IMR-90 (cell line): ENCODE data around the gene TTLL11. TPM values are rescaled to one million over a fixed set of nuclear protein-coding genes. Genes with fewer than 3 reads are reported as not detected.
A peak's percentile ranks its signal among the peaks of the same experiment; 100 is the strongest.

Experiments
- ATAC-seq: fragments of 200-7000 bp; cut with Tn5 transposase; 2 replicates; pipeline ENCODE4 v1.9.1; 2020; ENCODE audit warnings: low read depth, mild to moderate bottlenecking, moderate library complexity
- BruUV-seq: library from RNA; stranded (reverse); fragments of 400-500 nt; replicated peaks from 2 replicates; lab custom pipeline; 2021; lab: Mats Ljungman, UMichigan
- CTCF ChIA-PET: fragments of 300-600 bp; formaldehyde crosslinking; extraction: SDS; loops from one replicate; lab custom pipeline; 2021; ENCODE audit warnings: antibody characterized with exemption; lab: Yijun Ruan, JAX
- POLR2A ChIA-PET: fragments of 300-600 bp; sonication (Branson Sonifier 250); formaldehyde crosslinking; loops from one replicate; lab custom pipeline; 2022; ENCODE audit warnings: antibody characterized with exemption; ENCODE audit not compliant: unreplicated experiment; lab: Charles Lee
- DNase-seq: peaks from one replicate; pipeline ENCODE4 v3.0.0; 2013
- H2AFZ ChIP-seq: replicated peaks from 2 replicates; pipeline ENCODE3; 2013; ENCODE audit warnings: low read length, mild to moderate bottlenecking; ENCODE audit not compliant: poor library complexity
- H2AK5ac ChIP-seq: 2 replicates; pipeline ENCODE4 v1.6.1; 2013; ENCODE audit warnings: low read depth, low read length, inconsistent platforms
- H2AK9ac ChIP-seq: replicated peaks from 2 replicates; pipeline ENCODE3; 2013; ENCODE audit warnings: mild to moderate bottlenecking, low read depth, low read length, moderate library complexity; ENCODE audit not compliant: poor library complexity
- H2BK120ac ChIP-seq: 2 replicates; pipeline ENCODE4 v1.6.1; 2013; ENCODE audit warnings: low read depth, low read length, inconsistent platforms
- H2BK15ac ChIP-seq: 3 replicates; pipeline ENCODE4 v1.6.1; 2013; ENCODE audit warnings: low read depth, low read length, inconsistent platforms
- H2BK20ac ChIP-seq: 2 replicates; pipeline ENCODE4 v1.6.1; 2013; ENCODE audit warnings: low read depth, mild to moderate bottlenecking, inconsistent platforms, low read length, moderate library complexity
- H2BK5ac ChIP-seq: 2 replicates; pipeline ENCODE4 v1.6.1; 2013; ENCODE audit warnings: mild to moderate bottlenecking, low read depth, low read length, inconsistent platforms; ENCODE audit not compliant: poor library complexity, severe bottlenecking
- H3K14ac ChIP-seq: replicated peaks from 2 replicates; pipeline ENCODE4 v1.6.1; 2013; ENCODE audit warnings: low read depth, low read length, inconsistent platforms
- H3K18ac ChIP-seq: 2 replicates; pipeline ENCODE4 v1.6.1; 2013; ENCODE audit warnings: low read depth, low read length, control low read depth
- H3K23ac ChIP-seq: 2 replicates; pipeline ENCODE4 v1.6.1; 2013; ENCODE audit warnings: low read depth, low read length, inconsistent platforms
- H3K27ac ChIP-seq: 2 replicates; pipeline ENCODE4 v1.5.1; 2013; ENCODE audit warnings: mild to moderate bottlenecking, control low read depth, low read length; ENCODE audit not compliant: insufficient read depth
- H3K27me3 ChIP-seq: 2 replicates; pipeline ENCODE4 v1.6.1; 2013; ENCODE audit warnings: low read length; ENCODE audit not compliant: control insufficient read depth, insufficient read depth
- H3K36me3 ChIP-seq: 2 replicates; pipeline ENCODE4 v1.6.1; 2013; ENCODE audit warnings: low read length, mixed read lengths; ENCODE audit not compliant: control insufficient read depth, insufficient read depth
- H3K4ac ChIP-seq: 2 replicates; pipeline ENCODE4 v1.6.1; 2013; ENCODE audit warnings: low read depth, low read length, inconsistent platforms
- H3K4me1 ChIP-seq: 2 replicates; pipeline ENCODE4 v1.6.1; 2013; ENCODE audit warnings: low read length, mixed read lengths; ENCODE audit not compliant: control insufficient read depth, insufficient read depth
- H3K4me2 ChIP-seq: 2 replicates; pipeline ENCODE4 v1.6.1; 2013; ENCODE audit warnings: low read depth, mild to moderate bottlenecking, control low read depth, low read length, moderate library complexity
- H3K4me3 ChIP-seq: 2 replicates; pipeline ENCODE4 v1.5.1; 2013; ENCODE audit warnings: low read depth, mild to moderate bottlenecking, control low read depth, low read length, moderate library complexity; ENCODE audit not compliant: insufficient read depth
- H3K56ac ChIP-seq: 2 replicates; pipeline ENCODE4 v1.6.1; 2013; ENCODE audit warnings: low read length, inconsistent platforms; ENCODE audit not compliant: insufficient read depth; ENCODE audit errors: extremely low read depth
- H3K79me1 ChIP-seq, 2 experiments: 2 replicates each; pipeline ENCODE4 v1.6.1; 2013; ENCODE audit warnings: low read length in 2 of 2, inconsistent platforms in 1 of 2, low read depth in 1 of 2
- H3K9ac ChIP-seq: 2 replicates; pipeline ENCODE4 v1.6.1; 2013; ENCODE audit warnings: low read depth, low read length, control low read depth
- H3K9me1 ChIP-seq: 2 replicates; pipeline ENCODE4 v1.6.1; 2013; ENCODE audit warnings: low read length, inconsistent platforms; ENCODE audit not compliant: insufficient read depth
- H3K9me3 ChIP-seq: 2 replicates; pipeline ENCODE4 v1.6.1; 2013; ENCODE audit warnings: low read length; ENCODE audit not compliant: control insufficient read depth, insufficient read depth
- H4K20me1 ChIP-seq: 2 replicates; pipeline ENCODE4 v1.6.1; 2013; ENCODE audit warnings: low read length, inconsistent platforms; ENCODE audit not compliant: insufficient read depth
- H4K5ac ChIP-seq: 2 replicates; pipeline ENCODE4 v1.6.1; 2013; ENCODE audit warnings: mild to moderate bottlenecking, low read depth, low read length, control low read depth
- H4K8ac ChIP-seq, 2 experiments: 2 replicates each; pipeline ENCODE4 v1.6.1; 2013; ENCODE audit warnings: low read depth in 2 of 2, low read length in 2 of 2, control low read depth in 1 of 2, inconsistent platforms in 1 of 2
- H4K91ac ChIP-seq: 2 replicates; pipeline ENCODE4 v1.6.1; 2013; ENCODE audit warnings: low read depth, low read length, inconsistent platforms; ENCODE audit not compliant: insufficient read depth
- RAD21 ChIP-seq: IDR thresholded peaks from 2 replicates; pipeline ENCODE4 v1.6.1; 2012; ENCODE audit warnings: low read length, improper control_type of control experiment
- RCOR1 ChIP-seq: IDR thresholded peaks from 2 replicates; pipeline ENCODE4 v1.6.1; 2012; ENCODE audit warnings: mild to moderate bottlenecking, low read length, improper control_type of control experiment; ENCODE audit not compliant: insufficient replicate concordance
- SMC3 ChIP-seq: fragments of 150-350 bp; IDR thresholded peaks from 2 replicates; pipeline ENCODE4 v1.6.1; 2016; ENCODE audit warnings: low read depth, mild to moderate bottlenecking, antibody characterized with exemption, low read length, moderate library complexity
- USF2 ChIP-seq: fragments of 150-350 bp; IDR thresholded peaks from 2 replicates; pipeline ENCODE4 v1.6.1; 2017; ENCODE audit warnings: mild to moderate bottlenecking, antibody characterized with exemption, low read length, low read depth
- WGBS, 2 experiments: methylation state at CpG; one replicate each; pipeline versions ENCODE4 v1.1.5 to v1.1.7; 2013; ENCODE audit warnings: missing lambda C conversion rate in 2 of 2; ENCODE audit not compliant: insufficient read length in 1 of 2; ENCODE audit errors: extremely low coverage in 2 of 2; 5-methylcytosine and 5-hydroxymethylcytosine counted together
- dilution Hi-C: fragments of 300-500 bp; cut with HindIII; formaldehyde crosslinking; loops from one replicate; pipeline ENCODE4 v1.14.3; 2018; ENCODE audit warnings: low sequenced_read_pairs; ENCODE audit not compliant: unreplicated experiment
- in situ Hi-C: fragments of 300-500 bp; cut with MboI; formaldehyde crosslinking; loops from 3 replicates; pipeline ENCODE4 v1.14.3; 2019; ENCODE audit warnings: low sequenced_read_pairs, inconsistent platforms, mixed read lengths
- intact Hi-C: fragments of 100-400 bp; cut with micrococcal nuclease; formaldehyde crosslinking; loops from 2 replicates; pipeline ENCODE4 v1.10.0; 2022
- polyA plus RNA-seq, 3 experiments: library from polyadenylated mRNA; depleted of rRNA; stranded (reverse); fragments of >200 nt; gene quantifications; 2 replicates each; pipeline ENCODE4 v1.2.3, GENCODE V29; 2012; ENCODE audit warnings: low replicate concordance in 1 of 3
- total RNA-seq: library from RNA; depleted of rRNA; stranded (reverse); fragments of >200 nt; gene quantifications from 2 replicates; pipeline ENCODE4 v1.2.3, GENCODE V29; 2012
- TF ChIP-seq, protein P1 (sequence below): conservative IDR thresholded peaks from 2 replicates; pipeline ENCODE4 v1.5.1; 2012; ENCODE audit warnings: mild to moderate bottlenecking, low read depth, low read length, improper control_type of control experiment

TTLL11 gene
- total and polyA plus RNA-seq, 2 of the 4 experiments (the other 2 are of a cell fraction), result 2.0 to 4.6 TPM

GRCh38 chr9:122056484-122056883 is 36.6 kb downstream of the TTLL11 start:
- Histone ChIP-seq H3K9me3 (no peaks in the 10 kb centered on the region), H4K91ac (no peak overlapping the region), H4K5ac (no peak overlapping the region), H4K20me1 (peaks cover 11% of the 10 kb centered on the region; the same call in 1 of the 2 replicates), H3K36me3 (0 out of 2 replicates have a peak, but pooled peaks cover 4% of the 10 kb centered on the region), H3K4me3 (no peak overlapping the region), H2BK20ac (no peak overlapping the region), H3K27me3 (no peaks in the 10 kb centered on the region), H3K4me1 (peaks cover 2% of the 10 kb centered on the region; the same call in 1 of the 2 replicates), H3K79me1 (peaks cover 3 to 4% of the 10 kb centered on the region in 2 experiments; a peak in 2 of 4 replicates), H3K56ac (no peak overlapping the region), H2AK9ac (no peak overlapping the region), H3K9me1 (peaks cover 8% of the 10 kb centered on the region; the same call in 1 of the 2 replicates), H3K14ac (no peak overlapping the region), H2BK120ac (no peak overlapping the region), H3K27ac (no peak overlapping the region), H3K4ac (no peak overlapping the region), H2BK15ac (no peak overlapping the region), H3K9ac (no peak overlapping the region), H3K23ac (no peak overlapping the region), H4K8ac (no peak overlapping the region), H2BK5ac (no peak overlapping the region), H3K4me2 (no peak overlapping the region), H3K18ac (no peak overlapping the region), H2AK5ac (no peak overlapping the region), H2AFZ (no peak overlapping the region)
- TF ChIP-seq USF2 (no peak), SMC3 (no peak), RCOR1 (no peak), RAD21 (no peak)
- TF ChIP-seq, protein P1, sequence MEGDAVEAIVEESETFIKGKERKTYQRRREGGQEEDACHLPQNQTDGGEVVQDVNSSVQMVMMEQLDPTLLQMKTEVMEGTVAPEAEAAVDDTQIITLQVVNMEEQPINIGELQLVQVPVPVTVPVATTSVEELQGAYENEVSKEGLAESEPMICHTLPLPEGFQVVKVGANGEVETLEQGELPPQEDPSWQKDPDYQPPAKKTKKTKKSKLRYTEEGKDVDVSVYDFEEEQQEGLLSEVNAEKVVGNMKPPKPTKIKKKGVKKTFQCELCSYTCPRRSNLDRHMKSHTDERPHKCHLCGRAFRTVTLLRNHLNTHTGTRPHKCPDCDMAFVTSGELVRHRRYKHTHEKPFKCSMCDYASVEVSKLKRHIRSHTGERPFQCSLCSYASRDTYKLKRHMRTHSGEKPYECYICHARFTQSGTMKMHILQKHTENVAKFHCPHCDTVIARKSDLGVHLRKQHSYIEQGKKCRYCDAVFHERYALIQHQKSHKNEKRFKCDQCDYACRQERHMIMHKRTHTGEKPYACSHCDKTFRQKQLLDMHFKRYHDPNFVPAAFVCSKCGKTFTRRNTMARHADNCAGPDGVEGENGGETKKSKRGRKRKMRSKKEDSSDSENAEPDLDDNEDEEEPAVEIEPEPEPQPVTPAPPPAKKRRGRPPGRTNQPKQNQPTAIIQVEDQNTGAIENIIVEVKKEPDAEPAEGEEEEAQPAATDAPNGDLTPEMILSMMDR, result no peak
- 0 out of 2 replicates have a peak, but pooled peaks have one; percentile 29 for ATAC-seq
- dilution Hi-C loops (no loop called here), in situ Hi-C loops (no loop called here), intact Hi-C loops (no loop called here)
- DNase-seq, result no peak
- POLR2A ChIA-PET, result no interaction called here
- BruUV-seq, result no TSS peak
- CTCF ChIA-PET, result interaction anchor here (0.6 kb wide), 1 partner anchor 382 kb away, joined by 4 read pairs; no protein-coding TSS in a partner anchor
- no CpG with 5 or more reads among the region's 3 CpGs for WGBS, 2 experiments
